OCI-M2 (cell line): Measurements from ENCODE around the gene SEZ6L.
"Not testable (repeated sequence)": the region's sequence is repeated elsewhere in the genome, so short reads cannot be mapped to it uniquely, and the experiment has no call there.

Experiments used
- DNase-seq: peaks from one replicate; lab custom pipeline; 2025; ENCODE audit not compliant: unreplicated experiment; lab: John Stamatoyannopoulos, UW

Gene SEZ6L

GRCh38 chr22:26374391-26375026 is 205.2 kb downstream of the SEZ6L start:
- no peak for DNase-seq

- no peak for DNase-seq
Observed at GRCh38 chr22:26377170-26377830, 208.0 kb downstream of the SEZ6L start.

- DNase-seq = no peak
Observed at GRCh38 chr22:26380072-26380830, 211.0 kb downstream of the SEZ6L start.

- no peak for DNase-seq
Observed at GRCh38 chr22:26382782-26383181, 213.5 kb downstream of the SEZ6L start.

- no peak for DNase-seq
Observed at GRCh38 chr22:26383968-26384556, 214.8 kb downstream of the SEZ6L start.

GRCh38 chr22:26385164-26385563 is 215.9 kb downstream of the SEZ6L start:
- DNase-seq = no peak

- no peak for DNase-seq
Observed at GRCh38 chr22:26389125-26389524, 219.9 kb downstream of the SEZ6L start.

GRCh38 chr22:26391091-26391490 is 221.8 kb downstream of the SEZ6L start:
- no peak for DNase-seq

GRCh38 chr22:26391623-26392022 is 222.4 kb downstream of the SEZ6L start:
- DNase-seq = no peak

GRCh38 chr22:26393929-26394328 is 224.7 kb downstream of the SEZ6L start:
- no peak for DNase-seq

GRCh38 chr22:26394777-26395176 is 225.5 kb downstream of the SEZ6L start:
- DNase-seq = no peak

GRCh38 chr22:26395926-26396325 is 226.7 kb downstream of the SEZ6L start:
- DNase-seq = no peak

- DNase-seq = no peak
Observed at GRCh38 chr22:26398741-26399153, 229.5 kb downstream of the SEZ6L start.

- DNase-seq = no peak
Observed at GRCh38 chr22:26399289-26399688, 230.0 kb downstream of the SEZ6L start.

- no peak for DNase-seq
Observed at GRCh38 chr22:26401726-26402125, 232.5 kb downstream of the SEZ6L start.

GRCh38 chr22:26404851-26405421 is 235.7 kb downstream of the SEZ6L start:
- no peak for DNase-seq

- DNase-seq = no peak
Observed at GRCh38 chr22:26406118-26406517, 236.9 kb downstream of the SEZ6L start.

GRCh38 chr22:26408562-26409220 is 239.4 kb downstream of the SEZ6L start:
- not testable (repeated sequence) for DNase-seq

GRCh38 chr22:26409719-26410335 is 240.6 kb downstream of the SEZ6L start:
- DNase-seq = no peak

GRCh38 chr22:26410386-26410785 is 241.1 kb downstream of the SEZ6L start:
- DNase-seq = no peak
